ENCODE data around the gene GSTM2.

DNA sequence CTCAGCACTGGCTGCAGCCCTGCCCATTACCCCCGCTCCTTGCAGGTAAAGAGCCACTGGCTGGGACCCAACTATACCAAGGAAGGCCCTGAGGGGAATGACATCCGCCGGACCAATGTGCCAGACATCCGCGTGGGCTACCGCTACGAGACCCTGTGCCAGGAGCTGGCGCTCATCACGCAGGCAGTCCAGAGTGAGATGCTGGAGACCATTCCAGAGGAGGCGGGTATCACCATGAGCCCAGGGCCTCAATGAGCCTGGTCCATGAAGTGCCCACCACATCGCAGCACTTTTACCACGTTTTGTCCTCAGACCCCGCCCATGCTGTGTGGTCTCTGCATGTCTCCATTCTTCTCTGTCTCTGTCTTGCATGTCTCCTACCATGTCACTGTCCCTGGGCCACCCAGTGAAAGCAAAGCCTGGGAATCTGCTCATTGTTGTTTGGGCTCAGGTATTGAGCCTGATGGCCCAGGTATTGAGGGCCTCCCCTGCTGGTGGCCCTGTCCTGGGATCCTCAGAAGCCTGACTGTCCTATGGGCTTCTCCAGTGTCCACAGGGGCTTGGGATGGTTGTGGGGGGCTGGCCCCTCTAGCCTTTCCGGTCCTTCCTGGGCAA is 36.9 kb upstream of the GSTM2 start:
- TF ChIP-seq, protein P1, sequence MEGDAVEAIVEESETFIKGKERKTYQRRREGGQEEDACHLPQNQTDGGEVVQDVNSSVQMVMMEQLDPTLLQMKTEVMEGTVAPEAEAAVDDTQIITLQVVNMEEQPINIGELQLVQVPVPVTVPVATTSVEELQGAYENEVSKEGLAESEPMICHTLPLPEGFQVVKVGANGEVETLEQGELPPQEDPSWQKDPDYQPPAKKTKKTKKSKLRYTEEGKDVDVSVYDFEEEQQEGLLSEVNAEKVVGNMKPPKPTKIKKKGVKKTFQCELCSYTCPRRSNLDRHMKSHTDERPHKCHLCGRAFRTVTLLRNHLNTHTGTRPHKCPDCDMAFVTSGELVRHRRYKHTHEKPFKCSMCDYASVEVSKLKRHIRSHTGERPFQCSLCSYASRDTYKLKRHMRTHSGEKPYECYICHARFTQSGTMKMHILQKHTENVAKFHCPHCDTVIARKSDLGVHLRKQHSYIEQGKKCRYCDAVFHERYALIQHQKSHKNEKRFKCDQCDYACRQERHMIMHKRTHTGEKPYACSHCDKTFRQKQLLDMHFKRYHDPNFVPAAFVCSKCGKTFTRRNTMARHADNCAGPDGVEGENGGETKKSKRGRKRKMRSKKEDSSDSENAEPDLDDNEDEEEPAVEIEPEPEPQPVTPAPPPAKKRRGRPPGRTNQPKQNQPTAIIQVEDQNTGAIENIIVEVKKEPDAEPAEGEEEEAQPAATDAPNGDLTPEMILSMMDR (IDR thresholded peaks at IDR 0.05), result no peak
- no peak for TF ChIP-seq EP300 (IDR thresholded peaks at IDR 0.05)
- no peak for TF ChIP-seq POLR2AphosphoS5 (IDR thresholded peaks at IDR 0.05)
